OCI-LY1 (cell line): ENCODE data around the gene MACROD2.

Source experiments
- H2AFZ ChIP-seq: fragments of 200-600 bp; sonication (generic), shearing (Covaris generic); 2 replicates; pipeline ENCODE4 v1.6.0; 2014; ENCODE audit warnings: antibody characterized with exemption, mild to moderate bottlenecking, low read length
- H3F3A ChIP-seq: fragments of 200-600 bp; sonication (generic), shearing (Covaris generic); 2 replicates; pipeline ENCODE4 v1.6.0; 2014; ENCODE audit warnings: mild to moderate bottlenecking, antibody characterized with exemption, low read length, moderate library complexity; ENCODE audit not compliant: insufficient read depth
- H3K27ac ChIP-seq: fragments of 200-600 bp; sonication (generic); 2 replicates; pipeline ENCODE4 v1.5.1; 2014; ENCODE audit warnings: low read length, mixed run types, mild to moderate bottlenecking, low read depth; ENCODE audit not compliant: poor library complexity, severe bottlenecking
- H3K27me3 ChIP-seq: fragments of 200-600 bp; sonication (generic); 2 replicates; pipeline ENCODE4 v1.6.0; 2014; ENCODE audit warnings: antibody characterized with exemption, mild to moderate bottlenecking, low read length, moderate library complexity; ENCODE audit not compliant: insufficient read depth
- H3K36me3 ChIP-seq: fragments of 200-600 bp; sonication (generic); 2 replicates; pipeline ENCODE4 v1.6.1; 2014; ENCODE audit warnings: mild to moderate bottlenecking, antibody characterized with exemption, low read length, moderate library complexity, mixed read lengths; ENCODE audit not compliant: insufficient read depth
- H3K4me1 ChIP-seq: fragments of 200-600 bp; sonication (generic); 2 replicates; pipeline ENCODE4 v1.5.1; 2014; ENCODE audit warnings: mild to moderate bottlenecking, low read length, moderate library complexity; ENCODE audit not compliant: insufficient read depth, severe bottlenecking
- H3K4me2 ChIP-seq: fragments of 200-600 bp; sonication (generic), shearing (Covaris generic); 2 replicates; pipeline ENCODE4 v1.6.1; 2014; ENCODE audit warnings: low read length
- H3K4me3 ChIP-seq: fragments of 200-600 bp; sonication (generic); 2 replicates; pipeline ENCODE4 v1.5.1; 2014; ENCODE audit warnings: low read length, low read depth, mild to moderate bottlenecking, mixed read lengths; ENCODE audit not compliant: poor library complexity, severe bottlenecking
- H3K79me2 ChIP-seq: fragments of 200-600 bp; shearing (Covaris generic); 2 replicates; pipeline ENCODE4 v1.6.1; 2016; ENCODE audit warnings: mixed run types, low read length, mixed read lengths; ENCODE audit not compliant: insufficient read depth
- H3K9ac ChIP-seq: fragments of 200-600 bp; sonication (generic), shearing (Covaris generic); 2 replicates; pipeline ENCODE4 v1.6.1; 2014; ENCODE audit warnings: mild to moderate bottlenecking, low read length, mixed read lengths
- H3K9me2 ChIP-seq: fragments of 200-600 bp; sonication (generic), shearing (Covaris generic); 2 replicates; pipeline ENCODE4 v1.6.1; 2014; ENCODE audit warnings: low read depth, mild to moderate bottlenecking, low read length, mixed read lengths
- H3K9me3 ChIP-seq: fragments of 200-600 bp; shearing (Covaris generic); 2 replicates; pipeline ENCODE4 v1.6.1; 2014; ENCODE audit warnings: low read length, mixed read lengths
- H4K20me1 ChIP-seq: fragments of 200-600 bp; sonication (generic), shearing (Covaris generic); 2 replicates; pipeline ENCODE4 v1.6.0; 2016; ENCODE audit warnings: mild to moderate bottlenecking, low read length; ENCODE audit not compliant: insufficient read depth
- EZH2 ChIP-seq: fragments of 200-600 bp; sonication (generic), shearing (Covaris generic); IDR thresholded peaks from 2 replicates; pipeline ENCODE4 v1.8.0; 2017; ENCODE audit warnings: borderline replicate concordance, mixed run types, mild to moderate bottlenecking, antibody characterized with exemption, low read length, moderate library complexity, mixed read lengths
- TF ChIP-seq, protein P1 (sequence below): fragments of 200-600 bp; sonication (generic), shearing (Covaris generic); IDR thresholded peaks from 2 replicates; pipeline ENCODE4 v1.5.1; 2017; ENCODE audit warnings: mild to moderate bottlenecking, antibody characterized with exemption, low read length, moderate library complexity, mixed read lengths

MACROD2 gene

GRCh38 chr20:15039088-15039752 lies 1043.9 kb downstream of the MACROD2 start:
- Histone ChIP-seq H3K4me1 (no peaks in the 10 kb centered on the region), H3K4me3 (no peak overlapping the region), H3F3A (no peaks in the 10 kb centered on the region), H3K4me2 (no peak overlapping the region), H3K9me3 (no peaks in the 10 kb centered on the region), H3K27me3 (no peaks in the 10 kb centered on the region), H3K79me2 (no peaks in the 10 kb centered on the region), H3K36me3 (no peaks in the 10 kb centered on the region), H3K27ac (no peak overlapping the region), H3K9ac (no peak overlapping the region), H2AFZ (no peak overlapping the region), H3K9me2 (no peaks in the 10 kb centered on the region), H4K20me1 (no peaks in the 10 kb centered on the region)
- TF ChIP-seq EZH2, result no peak
- TF ChIP-seq, protein P1, sequence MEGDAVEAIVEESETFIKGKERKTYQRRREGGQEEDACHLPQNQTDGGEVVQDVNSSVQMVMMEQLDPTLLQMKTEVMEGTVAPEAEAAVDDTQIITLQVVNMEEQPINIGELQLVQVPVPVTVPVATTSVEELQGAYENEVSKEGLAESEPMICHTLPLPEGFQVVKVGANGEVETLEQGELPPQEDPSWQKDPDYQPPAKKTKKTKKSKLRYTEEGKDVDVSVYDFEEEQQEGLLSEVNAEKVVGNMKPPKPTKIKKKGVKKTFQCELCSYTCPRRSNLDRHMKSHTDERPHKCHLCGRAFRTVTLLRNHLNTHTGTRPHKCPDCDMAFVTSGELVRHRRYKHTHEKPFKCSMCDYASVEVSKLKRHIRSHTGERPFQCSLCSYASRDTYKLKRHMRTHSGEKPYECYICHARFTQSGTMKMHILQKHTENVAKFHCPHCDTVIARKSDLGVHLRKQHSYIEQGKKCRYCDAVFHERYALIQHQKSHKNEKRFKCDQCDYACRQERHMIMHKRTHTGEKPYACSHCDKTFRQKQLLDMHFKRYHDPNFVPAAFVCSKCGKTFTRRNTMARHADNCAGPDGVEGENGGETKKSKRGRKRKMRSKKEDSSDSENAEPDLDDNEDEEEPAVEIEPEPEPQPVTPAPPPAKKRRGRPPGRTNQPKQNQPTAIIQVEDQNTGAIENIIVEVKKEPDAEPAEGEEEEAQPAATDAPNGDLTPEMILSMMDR, result no peak

DNA sequence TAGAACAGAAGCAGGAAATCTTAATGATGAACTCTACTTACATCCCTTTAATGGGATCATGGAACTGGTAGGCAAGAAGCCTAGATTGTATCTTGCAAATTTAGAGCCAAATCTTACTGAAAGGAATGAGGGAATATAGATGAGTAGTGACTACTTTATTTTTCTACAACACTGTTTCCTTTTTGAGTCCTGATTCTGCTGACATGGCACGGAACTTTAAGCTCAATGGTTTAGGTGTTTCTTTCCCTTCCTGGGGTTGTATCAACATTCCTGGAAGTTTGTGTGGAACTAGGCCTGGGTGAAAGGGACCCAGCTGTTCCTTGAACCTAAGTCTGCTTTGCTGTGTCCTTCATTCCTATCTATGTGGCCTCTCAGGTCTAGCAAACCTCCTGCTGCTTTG lies 1047.4 kb downstream of the MACROD2 start:
- Histone ChIP-seq H2AFZ (no peak overlapping the region), H3K79me2 (no peaks in the 10 kb centered on the region), H3K4me1 (no peaks in the 10 kb centered on the region), H3K4me3 (no peak overlapping the region), H3K9ac (no peak overlapping the region), H3K27me3 (no peaks in the 10 kb centered on the region), H3K9me3 (no peaks in the 10 kb centered on the region), H3F3A (no peaks in the 10 kb centered on the region), H3K9me2 (no peaks in the 10 kb centered on the region), H3K36me3 (no peaks in the 10 kb centered on the region), H3K27ac (no peak overlapping the region), H3K4me2 (no peak overlapping the region), H4K20me1 (no peaks in the 10 kb centered on the region)
- TF ChIP-seq EZH2, result no peak
- TF ChIP-seq, protein P1, result no peak

GRCh38 chr20:15045246-15045645 lies 1049.9 kb downstream of the MACROD2 start:
- Histone ChIP-seq H2AFZ (no peak overlapping the region), H3K27ac (no peak overlapping the region), H3K36me3 (no peaks in the 10 kb centered on the region), H3K9ac (no peak overlapping the region), H3F3A (no peaks in the 10 kb centered on the region), H3K4me3 (no peak overlapping the region), H3K9me3 (no peaks in the 10 kb centered on the region), H3K27me3 (no peaks in the 10 kb centered on the region), H3K4me1 (no peaks in the 10 kb centered on the region), H3K79me2 (no peaks in the 10 kb centered on the region), H3K4me2 (no peak overlapping the region), H4K20me1 (no peaks in the 10 kb centered on the region), H3K9me2 (no peaks in the 10 kb centered on the region)
- TF ChIP-seq, protein P1, result no peak
- TF ChIP-seq EZH2, result no peak
